ENCODE measurements around the gene ABCC2.

Gene ABCC2

GRCh38 chr10:99812177-99812576, 29.7 kb downstream of the ABCC2 start:
- no peak for TF ChIP-seq CTCF (IDR thresholded peaks at IDR 0.05; ENCODE audit: extremely low read depth, insufficient read depth, missing control alignments)
- in situ Hi-C loops (cut with MboI; ENCODE audit: low pct_unique_long_range_greater_than_20kb, low sequenced_read_pairs, unreplicated experiment) = no loop called here
- DNase-seq (ENCODE audit: low spot score) = no peak

GRCh38 chr10:99814143-99814542, 31.7 kb downstream of the ABCC2 start:
- DNase-seq (ENCODE audit: low spot score) = no peak
- no peak for TF ChIP-seq CTCF (IDR thresholded peaks at IDR 0.05; ENCODE audit: extremely low read depth, insufficient read depth, missing control alignments)
- in situ Hi-C loops (cut with MboI; ENCODE audit: low pct_unique_long_range_greater_than_20kb, low sequenced_read_pairs, unreplicated experiment) = no loop called here

GRCh38 chr10:99815621-99816020, 33.2 kb downstream of the ABCC2 start:
- DNase-seq (ENCODE audit: low spot score) = no peak
- no peak for TF ChIP-seq CTCF (IDR thresholded peaks at IDR 0.05; ENCODE audit: extremely low read depth, insufficient read depth, missing control alignments)
- in situ Hi-C loops (cut with MboI; ENCODE audit: low pct_unique_long_range_greater_than_20kb, low sequenced_read_pairs, unreplicated experiment) = no loop called here

GRCh38 chr10:99827936-99828335, 45.5 kb downstream of the ABCC2 start:
- in situ Hi-C loops (cut with MboI; ENCODE audit: low pct_unique_long_range_greater_than_20kb, low sequenced_read_pairs, unreplicated experiment) = no loop called here
- no peak for TF ChIP-seq CTCF (IDR thresholded peaks at IDR 0.05; ENCODE audit: extremely low read depth, insufficient read depth, missing control alignments)
- DNase-seq (ENCODE audit: low spot score) = no peak

GRCh38 chr10:99828464-99828863, 46.0 kb downstream of the ABCC2 start:
- in situ Hi-C loops (cut with MboI; ENCODE audit: low pct_unique_long_range_greater_than_20kb, low sequenced_read_pairs, unreplicated experiment) = no loop called here
- TF ChIP-seq CTCF (IDR thresholded peaks at IDR 0.05; ENCODE audit: extremely low read depth, insufficient read depth, missing control alignments) = no peak
- no peak for DNase-seq (ENCODE audit: low spot score)

- TF ChIP-seq CTCF (IDR thresholded peaks at IDR 0.05; ENCODE audit: extremely low read depth, insufficient read depth, missing control alignments) = no peak
- DNase-seq (ENCODE audit: low spot score) = no peak
- in situ Hi-C loops (cut with MboI; ENCODE audit: low pct_unique_long_range_greater_than_20kb, low sequenced_read_pairs, unreplicated experiment) = no loop called here
Measured at GRCh38 chr10:99832439-99832838, 50.0 kb downstream of the ABCC2 start.

GRCh38 chr10:99834410-99834809, 52.0 kb downstream of the ABCC2 start:
- DNase-seq (ENCODE audit: low spot score) = no peak
- in situ Hi-C loops (cut with MboI; ENCODE audit: low pct_unique_long_range_greater_than_20kb, low sequenced_read_pairs, unreplicated experiment) = no loop called here
- no peak for TF ChIP-seq CTCF (IDR thresholded peaks at IDR 0.05; ENCODE audit: extremely low read depth, insufficient read depth, missing control alignments)

Measured in GM13977 (cell line).